Measurements from ENCODE around the gene AOPEP.

AOPEP gene

GRCh38 chr9:94693485-94694204 lies 32.9 kb upstream of the AOPEP start:
- Histone ChIP-seq H3K9me3 (ENCODE audit: control insufficient read depth in 1 of 2, low read length in 2 of 2) (no peaks in the 10 kb centered on the region), H3K36me3 (ENCODE audit: control insufficient read depth in 1 of 2, insufficient read depth in 2 of 2, low read length in 2 of 2) (no peaks in the 10 kb centered on the region), H3K9ac (ENCODE audit: low read depth in 1 of 2, low read length in 2 of 2) (no peak overlapping the region), H3K27ac (ENCODE audit: low read depth, low read length) (no peak overlapping the region), H3K27me3 (ENCODE audit: control insufficient read depth in 1 of 2, insufficient read depth in 2 of 2, low read length in 2 of 2) (no peaks in the 10 kb centered on the region), H3K4me3 (ENCODE audit: low read depth in 1 of 2, low read length in 2 of 2) (no peak overlapping the region), H3K4me1 (ENCODE audit: control insufficient read depth in 1 of 2, insufficient read depth in 2 of 2, low read length in 2 of 2) (peaks cover 6 to 11% of the 10 kb centered on the region in 2 donors)

DNA sequence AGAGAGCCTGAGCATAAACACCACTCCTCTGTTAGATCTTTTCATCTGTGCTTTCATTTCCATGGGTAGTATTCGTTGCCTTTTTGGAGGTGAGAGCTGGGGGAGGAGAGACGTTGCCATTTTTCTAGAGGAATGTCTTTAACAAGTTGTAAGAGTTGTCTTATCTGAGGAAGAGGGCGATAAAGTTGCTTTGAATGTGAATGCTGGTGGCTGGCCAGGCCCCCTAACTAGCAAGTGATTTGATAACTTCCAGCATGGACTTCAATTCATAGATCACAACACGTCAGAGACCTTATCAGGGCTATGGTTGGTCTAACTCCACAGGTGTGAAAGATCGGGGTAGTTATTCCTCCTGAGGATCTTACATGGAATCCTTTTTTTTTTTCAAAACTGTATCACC lies 30.0 kb upstream of the AOPEP start:
- H3K9me3 ChIP-seq (ENCODE audit: control insufficient read depth in 1 of 2, low read length in 2 of 2), result no peaks in the 10 kb centered on the region
- H3K36me3 ChIP-seq (ENCODE audit: control insufficient read depth in 1 of 2, insufficient read depth in 2 of 2, low read length in 2 of 2), result no peaks in the 10 kb centered on the region
- H3K4me1 ChIP-seq (ENCODE audit: control insufficient read depth in 1 of 2, insufficient read depth in 2 of 2, low read length in 2 of 2), result peaks cover 6 to 11% of the 10 kb centered on the region in 2 donors
- H3K9ac ChIP-seq (ENCODE audit: low read depth in 1 of 2, low read length in 2 of 2), result no peak overlapping the region
- no peaks in the 10 kb centered on the region for H3K27me3 ChIP-seq (ENCODE audit: control insufficient read depth in 1 of 2, insufficient read depth in 2 of 2, low read length in 2 of 2)
- no peak overlapping the region for H3K4me3 ChIP-seq (ENCODE audit: low read depth in 1 of 2, low read length in 2 of 2)
- no peak overlapping the region for H3K27ac ChIP-seq (ENCODE audit: low read depth, low read length)

DNA sequence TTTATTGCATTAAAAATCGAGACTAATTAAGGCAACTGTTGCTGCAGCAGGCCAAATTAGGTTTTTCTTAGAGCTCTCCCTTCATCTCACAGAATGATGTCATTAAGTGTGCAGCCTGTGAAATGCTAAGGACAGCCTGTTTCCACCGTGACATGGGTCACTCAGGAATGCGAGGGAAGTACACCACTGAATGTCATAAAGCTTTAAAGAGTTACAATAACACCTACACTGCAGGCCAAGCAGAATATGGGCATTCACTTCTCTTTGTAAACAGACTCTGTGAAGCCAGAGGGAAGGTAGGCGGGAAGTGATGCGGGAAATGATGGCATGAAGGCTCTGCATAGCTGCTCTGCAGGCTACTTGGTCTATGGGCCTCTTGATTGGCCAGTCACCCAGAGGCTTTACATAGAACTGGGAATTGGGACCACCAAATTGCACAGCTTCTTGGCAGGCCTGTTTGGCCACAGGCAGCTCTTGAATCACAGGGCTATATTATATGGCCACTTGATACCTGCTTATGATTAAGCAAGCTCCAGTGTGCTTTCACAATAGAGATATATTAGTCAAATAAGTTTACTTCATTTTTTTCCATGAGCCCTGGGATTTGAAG lies 28.4 kb upstream of the AOPEP start:
- Histone ChIP-seq H3K27ac (ENCODE audit: low read depth, low read length) (no peak overlapping the region), H3K4me1 (ENCODE audit: control insufficient read depth in 1 of 2, insufficient read depth in 2 of 2, low read length in 2 of 2) (peaks cover 6 to 11% of the 10 kb centered on the region in 2 donors), H3K27me3 (ENCODE audit: control insufficient read depth in 1 of 2, insufficient read depth in 2 of 2, low read length in 2 of 2) (no peaks in the 10 kb centered on the region), H3K9me3 (ENCODE audit: control insufficient read depth in 1 of 2, low read length in 2 of 2) (no peaks in the 10 kb centered on the region), H3K36me3 (ENCODE audit: control insufficient read depth in 1 of 2, insufficient read depth in 2 of 2, low read length in 2 of 2) (no peaks in the 10 kb centered on the region), H3K4me3 (ENCODE audit: low read depth in 1 of 2, low read length in 2 of 2) (no peak overlapping the region), H3K9ac (ENCODE audit: low read depth in 1 of 2, low read length in 2 of 2) (no peak overlapping the region)

GRCh38 chr9:94699715-94700373 lies 26.7 kb upstream of the AOPEP start:
- Histone ChIP-seq H3K9ac (ENCODE audit: low read depth in 1 of 2, low read length in 2 of 2) (no peak overlapping the region), H3K27ac (ENCODE audit: low read depth, low read length) (no peak overlapping the region), H3K27me3 (ENCODE audit: control insufficient read depth in 1 of 2, insufficient read depth in 2 of 2, low read length in 2 of 2) (no peaks in the 10 kb centered on the region), H3K36me3 (ENCODE audit: control insufficient read depth in 1 of 2, insufficient read depth in 2 of 2, low read length in 2 of 2) (no peaks in the 10 kb centered on the region), H3K9me3 (ENCODE audit: control insufficient read depth in 1 of 2, low read length in 2 of 2) (no peaks in the 10 kb centered on the region), H3K4me1 (ENCODE audit: control insufficient read depth in 1 of 2, insufficient read depth in 2 of 2, low read length in 2 of 2) (no peaks in the 10 kb centered on the region), H3K4me3 (ENCODE audit: low read depth in 1 of 2, low read length in 2 of 2) (no peak overlapping the region)

GRCh38 chr9:94700445-94700844 lies 26.1 kb upstream of the AOPEP start:
- peaks cover 0 to 3% of the 10 kb centered on the region in 2 donors for H3K4me1 ChIP-seq (ENCODE audit: control insufficient read depth in 1 of 2, insufficient read depth in 2 of 2, low read length in 2 of 2)
- H3K9ac ChIP-seq (ENCODE audit: low read depth in 1 of 2, low read length in 2 of 2), result no peak overlapping the region
- no peaks in the 10 kb centered on the region for H3K9me3 ChIP-seq (ENCODE audit: control insufficient read depth in 1 of 2, low read length in 2 of 2)
- H3K4me3 ChIP-seq (ENCODE audit: low read depth in 1 of 2, low read length in 2 of 2), result no peak overlapping the region
- no peaks in the 10 kb centered on the region for H3K27me3 ChIP-seq (ENCODE audit: control insufficient read depth in 1 of 2, insufficient read depth in 2 of 2, low read length in 2 of 2)
- H3K27ac ChIP-seq (ENCODE audit: low read depth, low read length), result no peak overlapping the region
- no peaks in the 10 kb centered on the region for H3K36me3 ChIP-seq (ENCODE audit: control insufficient read depth in 1 of 2, insufficient read depth in 2 of 2, low read length in 2 of 2)

DNA sequence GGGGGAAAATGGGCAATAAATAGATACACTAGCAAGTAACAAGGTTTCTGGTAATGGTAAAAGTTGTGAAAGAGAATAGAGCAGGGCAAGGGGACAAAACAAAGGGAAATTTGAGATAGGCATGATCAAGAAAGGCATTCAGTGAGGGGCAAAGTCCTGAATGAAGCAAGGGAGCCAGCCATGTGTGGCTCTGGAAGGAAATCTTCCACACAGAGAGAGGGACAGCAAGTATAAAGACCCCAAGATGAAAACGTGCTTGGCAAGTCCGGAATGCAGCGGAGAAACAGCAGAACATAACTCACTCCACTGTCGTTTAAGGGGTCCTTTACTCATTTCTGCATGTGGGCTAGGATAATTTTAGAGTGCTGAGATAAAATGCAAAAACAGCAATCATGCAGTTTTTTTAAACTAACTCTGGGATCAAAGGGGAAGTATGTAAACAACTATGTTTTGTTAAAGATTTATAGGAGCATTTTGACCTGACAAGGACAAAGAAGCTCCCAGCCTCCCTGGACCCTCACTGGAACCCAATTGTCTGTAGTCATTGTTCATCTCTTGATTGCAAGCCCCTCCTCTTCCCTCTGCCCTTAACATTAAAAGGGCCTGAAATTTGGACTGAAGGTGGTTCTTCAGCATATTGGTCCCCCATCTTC lies 22.9 kb upstream of the AOPEP start:
- H3K9ac ChIP-seq (ENCODE audit: low read depth in 1 of 2, low read length in 2 of 2), result no peak overlapping the region

GRCh38 chr9:94705162-94705702 lies 21.3 kb upstream of the AOPEP start:
- Histone ChIP-seq H3K9ac (ENCODE audit: low read depth in 1 of 2, low read length in 2 of 2) (no peak overlapping the region), H3K27ac (ENCODE audit: low read depth, low read length) (no peak overlapping the region)

More for the DNA sequence above, 22.9 kb upstream of the AOPEP start:
- H3K9me3 ChIP-seq (ENCODE audit: control insufficient read depth in 1 of 2, low read length in 2 of 2), result no peaks in the 10 kb centered on the region
- H3K4me1 ChIP-seq (ENCODE audit: control insufficient read depth in 1 of 2, insufficient read depth in 2 of 2, low read length in 2 of 2), result peaks cover 0 to 3% of the 10 kb centered on the region in 2 donors
- H3K27me3 ChIP-seq (ENCODE audit: control insufficient read depth in 1 of 2, insufficient read depth in 2 of 2, low read length in 2 of 2), result no peaks in the 10 kb centered on the region
- no peak overlapping the region for H3K4me3 ChIP-seq (ENCODE audit: low read depth in 1 of 2, low read length in 2 of 2)
- no peaks in the 10 kb centered on the region for H3K36me3 ChIP-seq (ENCODE audit: control insufficient read depth in 1 of 2, insufficient read depth in 2 of 2, low read length in 2 of 2)
- no peak overlapping the region for H3K27ac ChIP-seq (ENCODE audit: low read depth, low read length)

GRCh38 chr9:94706922-94707321 lies 19.6 kb upstream of the AOPEP start:
- Histone ChIP-seq H3K4me3 (ENCODE audit: low read depth in 1 of 2, low read length in 2 of 2) (no peak overlapping the region), H3K4me1 (ENCODE audit: control insufficient read depth in 1 of 2, insufficient read depth in 2 of 2, low read length in 2 of 2) (peaks cover 0 to 3% of the 10 kb centered on the region in 2 donors), H3K27me3 (ENCODE audit: control insufficient read depth in 1 of 2, insufficient read depth in 2 of 2, low read length in 2 of 2) (no peaks in the 10 kb centered on the region), H3K9ac (ENCODE audit: low read depth in 1 of 2, low read length in 2 of 2) (no peak overlapping the region), H3K9me3 (ENCODE audit: control insufficient read depth in 1 of 2, low read length in 2 of 2) (no peaks in the 10 kb centered on the region), H3K36me3 (ENCODE audit: control insufficient read depth in 1 of 2, insufficient read depth in 2 of 2, low read length in 2 of 2) (no peaks in the 10 kb centered on the region), H3K27ac (ENCODE audit: low read depth, low read length) (no peak overlapping the region)

More at GRCh38 chr9:94705162-94705702, 21.3 kb upstream of the AOPEP start:
- Histone ChIP-seq H3K4me3 (ENCODE audit: low read depth in 1 of 2, low read length in 2 of 2) (no peak overlapping the region), H3K27me3 (ENCODE audit: control insufficient read depth in 1 of 2, insufficient read depth in 2 of 2, low read length in 2 of 2) (no peaks in the 10 kb centered on the region), H3K9me3 (ENCODE audit: control insufficient read depth in 1 of 2, low read length in 2 of 2) (no peaks in the 10 kb centered on the region), H3K36me3 (ENCODE audit: control insufficient read depth in 1 of 2, insufficient read depth in 2 of 2, low read length in 2 of 2) (no peaks in the 10 kb centered on the region), H3K4me1 (ENCODE audit: control insufficient read depth in 1 of 2, insufficient read depth in 2 of 2, low read length in 2 of 2) (peaks cover 0 to 3% of the 10 kb centered on the region in 2 donors)

GRCh38 chr9:94713436-94714215 lies 12.9 kb upstream of the AOPEP start:
- Histone ChIP-seq H3K27me3 (ENCODE audit: control insufficient read depth in 1 of 2, insufficient read depth in 2 of 2, low read length in 2 of 2) (no peaks in the 10 kb centered on the region), H3K9me3 (ENCODE audit: control insufficient read depth in 1 of 2, low read length in 2 of 2) (no peaks in the 10 kb centered on the region), H3K36me3 (ENCODE audit: control insufficient read depth in 1 of 2, insufficient read depth in 2 of 2, low read length in 2 of 2) (no peaks in the 10 kb centered on the region), H3K4me3 (ENCODE audit: low read depth in 1 of 2, low read length in 2 of 2) (no peak overlapping the region), H3K27ac (ENCODE audit: low read depth, low read length) (no peak overlapping the region), H3K9ac (ENCODE audit: low read depth in 1 of 2, low read length in 2 of 2) (no peak overlapping the region), H3K4me1 (ENCODE audit: control insufficient read depth in 1 of 2, insufficient read depth in 2 of 2, low read length in 2 of 2) (no peaks in the 10 kb centered on the region)
